Stimulated activated CD8-positive, alpha-beta memory T cell treated with anti-CD3 and anti-CD28 coated beads, Interleukin-7, amount 100 ng/mL, for 24 hours (primary cell): Measurements from ENCODE around the gene CCDC74A.
"Not testable (repeated sequence)": the region's sequence is repeated elsewhere in the genome, so short reads cannot be mapped to it uniquely, and the experiment has no call there.

Source experiments
- DNase-seq: peaks from one replicate; pipeline ENCODE4 v3.0.0-alpha.2; 2020; ENCODE audit warnings: low read depth

CCDC74A gene

DNA sequence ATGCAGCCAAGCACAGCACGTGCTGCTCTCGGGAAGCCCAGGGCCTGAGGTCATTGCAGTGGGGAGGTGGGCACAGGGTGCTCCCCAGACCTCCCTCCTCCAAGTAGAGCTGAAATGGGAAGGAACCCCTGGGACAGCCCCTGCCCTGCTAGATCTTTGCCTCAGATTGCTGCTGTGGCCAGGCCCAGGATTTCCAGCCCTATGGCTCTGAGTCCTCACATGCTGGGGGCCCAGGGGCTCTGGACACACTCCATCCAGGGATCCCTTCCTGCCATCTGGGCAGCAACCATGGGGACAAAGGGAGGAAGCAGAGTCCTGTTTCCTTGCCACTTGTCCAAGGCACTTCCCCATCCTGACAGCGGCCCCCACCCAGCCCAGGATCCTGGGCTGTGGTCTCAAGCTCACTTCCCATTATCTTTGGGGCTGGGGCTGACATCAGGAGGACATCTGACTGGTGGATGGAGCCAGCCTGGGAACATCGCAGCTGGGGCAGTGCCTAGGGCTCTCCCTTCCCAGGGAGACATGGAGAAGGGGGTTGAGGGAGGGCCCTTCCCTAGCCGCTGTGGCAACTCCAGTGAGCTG lies 2.3 kb downstream of the CCDC74A start:
- DNase-seq = not testable (repeated sequence)

DNA sequence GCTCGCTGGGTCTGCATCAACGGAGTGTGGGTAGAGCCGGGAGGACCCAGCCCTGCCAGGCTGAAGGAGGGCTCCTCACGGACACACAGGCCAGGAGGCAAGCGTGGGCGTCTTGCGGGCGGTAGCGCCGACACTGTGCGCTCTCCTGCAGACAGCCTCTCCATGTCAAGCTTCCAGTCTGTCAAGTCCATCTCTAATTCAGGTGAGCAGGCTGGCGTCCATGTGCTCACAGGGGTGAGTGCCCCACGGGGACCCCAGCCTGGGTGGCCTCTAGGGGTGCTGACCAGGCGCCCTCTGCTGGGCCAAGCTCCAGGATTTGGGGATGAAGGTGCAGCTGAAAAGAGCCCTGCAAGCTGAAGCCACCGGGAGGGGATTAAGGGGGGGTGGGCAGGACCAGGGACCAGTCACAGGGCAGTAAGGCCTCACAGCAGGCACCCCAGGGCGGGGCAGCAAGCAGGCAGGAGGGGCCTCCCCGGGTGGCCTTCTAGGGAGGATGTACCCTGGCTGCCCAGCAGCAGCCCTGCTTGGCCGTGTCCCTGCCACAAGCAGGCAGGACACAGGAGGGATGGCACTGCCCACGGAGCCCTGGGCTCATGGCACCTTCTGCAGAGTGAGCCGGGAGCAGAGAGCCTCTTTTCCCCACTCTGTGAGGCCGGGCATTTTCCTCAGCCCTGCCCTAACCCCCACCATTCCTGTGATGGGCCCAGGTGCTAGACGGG lies 3.1 kb downstream of the CCDC74A start:
- not testable (repeated sequence) for DNase-seq

DNA sequence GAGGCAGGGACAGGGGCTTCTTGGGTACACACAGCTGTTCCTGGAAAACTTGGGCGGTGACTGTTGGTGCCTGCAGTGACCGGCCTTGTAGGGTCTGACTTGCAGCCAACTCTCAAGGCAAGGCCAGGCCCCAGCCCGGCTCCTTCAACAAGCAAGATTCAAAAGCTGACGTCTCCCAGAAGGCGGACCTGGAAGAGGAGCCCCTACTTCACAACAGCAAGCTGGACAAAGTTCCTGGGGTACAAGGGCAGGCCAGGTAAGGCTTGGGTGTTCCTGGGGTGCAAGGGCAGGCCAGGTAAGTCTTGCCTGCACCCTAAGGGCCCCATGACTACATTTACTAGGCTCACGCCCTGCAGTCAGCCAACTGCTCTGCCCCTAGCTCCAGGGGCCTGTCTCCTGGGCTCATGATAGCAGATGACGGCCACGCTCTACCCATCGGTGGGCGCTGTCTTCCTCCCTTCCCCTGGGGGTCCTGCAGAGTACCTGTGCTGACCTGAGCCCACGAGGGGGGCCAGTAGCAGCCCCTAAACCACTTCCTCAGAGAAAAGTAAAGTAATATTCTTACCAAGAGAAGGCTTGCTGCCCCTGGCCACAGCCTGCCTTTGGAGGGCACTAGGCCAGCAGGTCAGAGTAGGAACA lies 4.0 kb downstream of the CCDC74A start:
- not testable (repeated sequence) for DNase-seq

DNA sequence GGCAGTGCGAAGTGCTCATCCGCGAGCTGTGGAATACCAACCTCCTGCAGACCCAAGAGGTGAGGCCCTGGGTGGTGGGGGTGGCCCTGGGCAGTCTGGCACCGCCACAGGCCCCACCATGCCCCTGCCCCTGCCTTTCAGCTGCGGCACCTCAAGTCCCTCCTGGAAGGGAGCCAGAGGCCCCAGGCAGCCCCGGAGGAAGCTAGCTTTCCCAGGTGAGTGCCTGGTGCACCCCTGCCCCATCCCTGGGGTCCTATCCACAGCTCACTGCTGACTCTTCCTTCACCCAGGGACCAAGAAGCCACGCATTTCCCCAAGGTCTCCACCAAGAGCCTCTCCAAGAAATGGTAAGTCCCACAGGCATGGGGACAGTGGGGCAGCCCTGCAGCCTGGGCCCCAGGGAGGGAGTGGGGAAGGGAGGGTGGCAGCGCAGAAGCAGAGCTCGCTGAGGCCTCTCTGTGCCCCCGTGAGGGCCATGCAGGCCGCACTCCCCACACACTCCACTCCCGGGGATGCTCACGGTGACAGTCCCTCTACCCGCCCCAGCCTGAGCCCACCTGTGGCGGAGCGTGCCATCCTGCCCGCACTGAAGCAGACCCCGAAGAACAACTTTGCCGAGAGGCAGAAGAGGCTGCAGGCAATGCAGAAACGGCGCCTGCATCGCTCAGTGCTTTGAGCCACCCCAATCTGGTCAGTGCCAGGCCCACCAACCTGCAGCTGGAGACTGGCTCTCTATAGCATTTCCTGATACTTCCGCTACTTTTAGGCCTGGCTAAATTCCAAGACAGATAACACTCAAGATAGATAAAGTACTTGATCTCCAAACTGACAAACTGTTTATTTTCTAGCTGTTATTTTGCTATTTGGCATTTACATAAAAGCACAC lies 5.3 kb downstream of the CCDC74A start:
- not testable (repeated sequence) for DNase-seq

DNA sequence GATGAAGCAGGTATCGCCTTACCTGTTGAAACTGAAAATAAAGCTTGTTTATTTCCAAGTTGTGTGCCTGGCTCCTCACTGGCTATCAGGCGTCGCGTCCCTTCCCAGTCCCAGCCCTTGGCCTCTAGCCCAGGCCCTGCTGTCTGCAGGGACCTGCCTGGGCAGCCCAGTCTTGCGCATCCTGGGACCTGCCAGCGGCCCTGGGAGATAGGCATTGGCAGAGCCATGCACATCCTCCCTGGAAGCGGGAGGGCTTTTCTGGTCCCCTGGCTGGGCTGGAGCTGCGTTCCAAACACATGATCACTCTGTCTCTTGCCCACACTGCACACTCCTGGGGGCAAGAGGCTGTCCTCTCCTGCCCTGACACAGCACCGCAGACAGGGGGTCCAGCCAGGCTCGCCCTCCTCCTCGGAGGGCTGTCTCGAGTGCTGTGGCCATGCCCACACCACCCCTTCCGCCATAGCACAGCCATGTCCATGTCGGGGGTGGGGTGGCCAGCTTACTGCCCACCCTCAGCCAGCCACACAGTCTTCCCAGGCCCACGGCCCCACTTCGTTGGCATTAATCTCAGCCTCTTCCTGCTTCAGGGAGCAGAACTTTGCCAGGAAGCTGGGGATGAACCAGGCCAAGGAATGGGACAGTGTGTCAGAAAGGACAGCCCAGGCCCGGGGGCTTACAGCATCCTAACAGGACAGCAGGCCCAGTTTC lies 6.1 kb downstream of the CCDC74A start:
- DNase-seq = not testable (repeated sequence)

DNA sequence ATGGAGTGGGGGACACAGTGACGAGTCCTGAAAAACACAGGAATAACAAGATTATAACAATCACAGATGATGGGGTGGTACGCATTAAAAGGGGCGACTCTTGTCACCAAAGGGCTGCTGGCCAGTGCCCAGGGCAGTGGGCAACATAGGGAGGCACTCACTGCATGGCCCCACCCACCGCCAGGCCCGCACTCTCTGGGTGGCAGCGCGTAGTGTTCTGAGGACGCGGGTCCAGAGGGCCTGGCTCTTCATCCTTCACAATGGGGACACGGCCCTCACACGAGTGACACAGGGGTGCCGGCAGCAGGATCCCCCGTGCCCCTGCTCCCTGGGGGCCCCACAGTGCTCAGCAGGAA lies 6.6 kb downstream of the CCDC74A start:
- DNase-seq = not testable (repeated sequence)

DNA sequence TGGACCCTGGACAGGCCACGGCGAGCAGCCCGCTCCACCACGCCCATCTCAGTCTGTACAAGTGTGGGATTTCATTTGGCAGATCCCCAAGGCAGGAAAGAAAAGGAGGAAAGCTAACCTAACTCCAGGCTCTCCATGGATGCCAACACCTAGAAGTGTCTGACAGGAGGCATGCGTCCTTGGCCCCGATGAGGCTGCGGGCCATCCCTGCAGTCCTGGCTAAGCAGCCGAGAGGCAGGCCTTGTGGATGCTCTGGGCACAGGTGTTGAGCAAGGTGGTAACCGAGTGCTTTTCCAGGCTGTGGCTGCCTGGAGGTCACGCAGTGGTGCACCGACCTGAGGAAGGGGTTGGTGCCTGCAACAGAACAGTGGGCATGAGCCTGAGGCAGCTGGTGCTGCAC lies 7.3 kb downstream of the CCDC74A start:
- not testable (repeated sequence) for DNase-seq

DNA sequence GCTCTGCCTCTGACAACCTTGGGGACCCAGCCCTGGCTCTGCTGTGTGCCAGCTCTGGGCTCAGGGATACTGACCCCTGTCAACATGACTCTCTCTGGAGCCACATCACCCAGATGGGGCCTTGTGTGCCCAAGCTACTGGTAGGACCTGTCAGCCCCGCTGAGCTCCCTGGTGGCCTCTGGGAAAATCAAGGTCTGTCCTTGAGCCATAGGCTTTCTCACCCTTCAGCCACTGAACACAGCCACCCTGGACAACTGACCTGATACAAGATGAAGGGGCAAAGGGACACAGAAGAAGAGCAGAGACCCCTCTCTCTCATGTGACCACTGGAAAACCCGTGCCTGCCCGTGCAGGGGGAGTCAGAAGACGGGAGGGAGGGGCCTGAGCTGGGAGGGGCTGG lies 7.8 kb downstream of the CCDC74A start:
- no peak for DNase-seq

DNA sequence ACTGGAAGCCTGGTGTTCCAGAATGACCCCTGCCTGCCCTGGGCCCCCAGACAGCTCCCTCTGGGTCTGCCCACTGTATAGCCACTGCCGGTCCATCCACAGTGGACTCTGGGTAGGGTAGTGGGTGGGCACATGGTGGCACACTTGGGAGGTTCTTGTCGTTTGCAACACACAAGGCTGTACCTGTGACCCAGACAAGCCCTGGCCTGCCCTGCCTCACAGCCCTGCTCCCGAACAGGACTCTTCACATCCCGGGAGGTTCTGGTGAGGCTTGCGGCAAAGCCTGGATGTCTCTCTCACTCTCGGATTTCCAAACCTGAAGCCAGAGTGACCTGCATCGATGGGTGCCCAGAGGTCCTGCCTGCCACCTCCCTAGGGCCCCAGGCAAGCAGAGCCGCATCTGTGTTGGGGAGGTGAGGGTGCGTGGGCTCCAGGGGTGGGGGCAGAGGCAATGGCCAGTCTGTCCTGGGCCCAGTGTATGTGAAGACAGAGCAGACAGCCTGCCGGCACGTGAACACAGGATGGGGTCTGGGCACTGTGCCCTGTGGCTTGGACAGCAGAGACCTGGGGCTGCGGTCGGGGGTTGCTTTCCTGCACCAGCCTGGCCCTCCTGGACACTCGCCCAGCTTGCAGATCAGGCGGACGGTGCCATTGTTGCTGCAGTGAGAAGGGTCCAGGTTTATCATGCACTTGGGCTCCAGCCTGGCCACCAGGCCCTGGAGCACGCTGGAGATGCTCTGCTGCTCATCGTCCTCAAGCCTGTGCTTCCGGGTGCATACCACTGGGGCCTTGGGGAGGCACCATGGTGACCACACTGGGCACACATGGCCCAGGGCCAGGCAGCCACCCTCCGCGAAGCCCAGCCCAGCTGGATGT lies 8.5 kb downstream of the CCDC74A start:
- not testable (repeated sequence) for DNase-seq

DNA sequence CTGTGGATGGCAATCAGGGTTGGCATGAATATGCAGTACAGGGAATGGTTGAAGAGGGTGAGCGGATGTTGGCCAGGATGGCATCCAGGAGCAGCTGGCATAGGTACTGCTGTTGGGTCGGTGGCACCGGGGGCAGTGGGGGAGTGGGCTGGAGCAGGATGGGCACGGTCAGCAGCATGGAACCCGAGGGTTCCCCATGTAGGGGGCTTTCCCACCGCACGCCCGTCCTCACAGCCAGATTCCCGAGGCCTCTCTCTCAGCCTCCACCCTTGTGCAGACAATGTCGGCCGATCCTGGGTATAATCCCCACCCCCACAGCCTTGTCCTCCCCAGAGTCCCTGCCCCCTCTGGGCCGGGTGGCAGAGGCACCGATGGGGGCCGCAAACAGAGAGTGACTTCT lies 9.2 kb downstream of the CCDC74A start:
- not testable (repeated sequence) for DNase-seq

DNA sequence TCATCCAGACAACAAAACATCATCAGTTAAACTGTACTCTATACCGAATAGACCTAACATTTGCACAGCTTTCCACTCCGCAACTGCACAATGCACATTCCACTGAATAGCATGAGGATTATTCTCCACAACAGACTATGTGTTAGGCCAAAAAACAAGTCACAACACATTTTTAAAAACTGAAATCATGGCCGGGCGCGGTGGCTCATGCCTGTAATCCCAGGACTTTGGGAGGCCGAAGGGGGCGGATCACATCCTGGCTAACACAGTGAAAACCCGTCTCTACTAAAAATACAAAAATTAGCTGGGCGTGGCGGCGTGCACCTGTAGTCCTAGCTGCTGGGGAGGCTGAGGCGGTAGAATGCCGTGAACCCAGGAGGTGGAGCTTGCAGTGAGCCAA lies 11.2 kb downstream of the CCDC74A start:
- DNase-seq = not testable (repeated sequence)

DNA sequence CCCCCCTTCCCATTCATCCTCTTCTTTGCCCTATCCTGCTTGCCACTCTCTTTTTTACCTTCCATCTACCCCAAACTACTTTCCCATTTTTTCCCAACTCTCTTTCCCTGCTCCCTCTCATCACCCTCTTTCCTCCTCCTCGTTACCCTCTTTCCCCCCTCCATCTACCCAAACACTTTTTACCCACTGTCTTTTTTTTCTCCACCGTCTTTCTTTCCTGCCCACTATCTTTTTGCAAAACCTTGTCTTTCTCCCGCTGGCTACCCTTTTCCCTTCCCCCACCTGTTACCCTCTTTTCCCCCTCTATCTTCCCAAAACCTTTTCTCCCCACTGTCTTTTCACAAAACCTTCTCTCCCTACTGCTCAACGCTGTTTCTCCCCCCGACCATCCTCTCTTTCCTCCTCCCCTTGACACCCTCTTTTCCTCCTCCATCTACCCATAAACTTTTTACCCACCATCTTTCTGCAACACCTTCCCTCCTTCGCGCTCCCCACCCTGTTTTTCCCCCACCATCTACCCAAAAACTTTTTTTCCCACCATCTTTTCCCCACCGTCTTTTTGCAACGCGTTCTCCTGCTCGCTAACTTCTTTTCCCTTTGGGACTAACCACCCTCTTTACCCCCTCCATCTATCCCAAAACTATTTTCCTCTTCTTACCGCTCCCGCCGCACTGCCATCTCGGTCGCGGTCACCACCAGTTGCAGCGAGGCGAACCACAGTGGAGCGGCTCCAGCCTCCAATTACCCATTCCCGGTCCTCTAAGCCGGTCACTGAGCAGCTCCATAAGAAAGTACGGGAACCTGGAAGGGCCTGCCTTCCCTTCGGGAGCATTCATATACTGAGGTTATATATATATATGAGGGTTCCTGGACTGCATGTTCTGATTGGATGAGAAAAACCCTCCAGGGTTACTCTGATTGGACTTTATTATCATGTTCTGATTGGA lies 15.0 kb downstream of the CCDC74A start:
- no peak for DNase-seq

DNA sequence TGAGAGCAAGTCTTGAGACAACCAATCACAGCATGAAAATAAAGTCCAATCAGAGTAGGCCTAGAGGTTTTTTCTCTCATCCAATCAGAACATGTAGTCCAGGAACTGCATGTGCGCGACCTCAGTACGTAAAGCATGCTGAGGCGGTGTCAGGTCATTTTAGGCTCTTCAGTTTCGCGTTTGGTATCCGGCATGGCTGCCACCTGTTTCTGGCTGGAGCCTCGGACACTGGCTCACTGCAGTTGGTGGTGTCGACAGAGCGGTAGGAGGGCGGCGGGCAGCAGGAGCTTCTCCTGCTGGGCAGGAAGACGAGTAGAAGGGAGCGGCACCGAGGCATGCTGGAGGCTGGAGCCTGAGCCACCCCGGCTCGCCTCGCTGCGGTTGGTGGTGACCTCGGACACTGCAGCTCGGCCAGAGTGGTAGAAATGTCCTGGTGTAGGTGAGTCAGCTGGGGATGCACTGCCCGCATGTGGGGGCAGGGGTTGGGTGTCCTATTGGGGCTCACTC lies 15.8 kb downstream of the CCDC74A start:
- DNase-seq = no peak

DNA sequence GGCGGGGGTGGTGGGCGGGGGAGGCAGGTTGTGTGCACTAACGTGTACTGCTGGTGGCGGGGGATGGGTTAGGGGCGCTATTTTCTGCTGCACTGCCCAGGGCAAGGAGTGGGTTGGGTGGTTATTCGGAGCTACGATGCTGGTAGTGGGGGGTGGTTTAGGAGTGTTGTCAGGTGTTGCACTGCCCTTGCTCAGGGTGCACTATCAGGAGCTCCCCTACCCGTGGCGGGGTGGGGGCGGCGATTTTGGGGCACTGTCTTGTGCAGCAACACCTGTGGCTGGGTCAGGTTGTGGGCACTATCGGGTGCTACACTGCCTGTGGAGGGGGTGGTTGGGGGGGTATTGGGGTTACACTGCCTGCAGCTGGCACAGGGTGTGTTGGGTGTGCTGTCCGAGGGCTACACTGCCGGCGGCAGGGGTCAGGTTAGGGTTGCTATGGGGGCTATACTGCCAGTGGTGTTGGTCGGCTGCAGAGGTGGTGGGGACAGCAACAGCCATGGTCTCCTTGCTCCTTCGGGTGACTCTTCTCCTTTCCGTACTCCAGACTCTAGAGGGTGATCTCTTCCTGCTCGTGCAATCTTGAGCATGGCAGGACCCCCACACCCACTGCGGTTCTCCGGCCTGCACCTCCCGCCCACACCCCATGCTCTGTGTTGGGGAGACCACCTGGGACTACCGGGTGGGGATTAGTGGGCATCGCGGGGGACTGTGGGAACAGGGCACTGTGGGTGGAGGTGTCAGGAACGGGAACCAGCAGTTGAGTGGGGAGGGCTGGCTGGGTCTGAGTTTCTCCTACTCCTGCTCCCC lies 16.5 kb downstream of the CCDC74A start:
- not testable (repeated sequence) for DNase-seq

DNA sequence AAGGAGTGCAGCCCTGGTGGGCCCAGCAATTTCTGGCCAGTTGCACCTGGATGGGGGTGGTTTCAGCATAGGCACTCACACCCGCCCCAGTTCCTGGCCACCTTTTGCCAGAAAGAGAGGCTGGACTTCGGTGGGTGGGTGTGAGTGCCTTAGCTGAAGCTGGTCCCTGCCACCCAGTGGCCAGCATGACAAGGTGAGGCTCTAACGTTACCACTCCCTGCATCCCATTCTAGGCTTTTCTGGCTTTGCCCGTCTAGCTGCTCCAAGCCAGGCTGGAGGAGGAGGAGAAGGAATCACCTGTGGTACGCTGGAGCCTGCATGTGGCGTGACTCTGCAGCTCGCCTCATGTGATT lies 17.1 kb downstream of the CCDC74A start:
- DNase-seq = not testable (repeated sequence)

DNA sequence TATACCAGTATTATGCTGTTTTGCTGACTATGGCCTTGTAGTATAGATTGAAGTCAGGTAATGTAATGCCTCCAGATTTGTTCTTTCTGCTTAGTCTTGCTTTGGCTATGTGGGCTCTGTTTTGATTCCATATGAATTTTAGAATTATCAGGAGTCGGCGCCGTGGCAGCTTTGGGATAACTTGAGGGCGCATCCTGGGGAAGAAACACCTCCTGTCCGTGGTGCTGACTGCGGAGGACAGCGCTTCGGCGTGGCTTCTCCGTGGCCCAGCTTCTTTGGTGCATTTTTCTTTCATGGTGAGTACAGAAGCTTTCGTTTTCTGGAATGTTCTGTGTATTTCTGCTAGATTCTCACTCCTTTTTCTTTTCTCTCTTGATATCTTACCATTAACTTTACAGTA lies 25.2 kb downstream of the CCDC74A start:
- no peak for DNase-seq

DNA sequence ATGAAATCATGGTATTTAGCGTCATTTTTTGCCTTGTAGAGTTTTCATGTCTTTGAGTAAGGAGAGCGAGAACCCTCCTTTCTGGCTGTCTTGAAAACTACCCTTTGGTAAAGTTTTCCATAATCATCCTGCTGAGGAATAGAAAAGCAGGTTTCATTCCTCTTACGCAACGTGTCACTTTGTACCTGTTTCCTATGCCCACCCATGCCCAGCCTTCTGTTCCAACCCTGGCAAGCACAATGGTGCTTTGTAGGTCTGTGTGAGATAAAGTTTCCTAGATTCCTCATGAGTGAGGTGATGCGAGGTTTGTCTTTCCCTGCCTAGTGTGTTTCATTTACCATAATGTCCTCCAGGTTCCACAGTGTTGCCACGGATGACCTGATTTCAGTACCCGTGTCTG lies 29.3 kb downstream of the CCDC74A start:
- DNase-seq = no peak

DNA sequence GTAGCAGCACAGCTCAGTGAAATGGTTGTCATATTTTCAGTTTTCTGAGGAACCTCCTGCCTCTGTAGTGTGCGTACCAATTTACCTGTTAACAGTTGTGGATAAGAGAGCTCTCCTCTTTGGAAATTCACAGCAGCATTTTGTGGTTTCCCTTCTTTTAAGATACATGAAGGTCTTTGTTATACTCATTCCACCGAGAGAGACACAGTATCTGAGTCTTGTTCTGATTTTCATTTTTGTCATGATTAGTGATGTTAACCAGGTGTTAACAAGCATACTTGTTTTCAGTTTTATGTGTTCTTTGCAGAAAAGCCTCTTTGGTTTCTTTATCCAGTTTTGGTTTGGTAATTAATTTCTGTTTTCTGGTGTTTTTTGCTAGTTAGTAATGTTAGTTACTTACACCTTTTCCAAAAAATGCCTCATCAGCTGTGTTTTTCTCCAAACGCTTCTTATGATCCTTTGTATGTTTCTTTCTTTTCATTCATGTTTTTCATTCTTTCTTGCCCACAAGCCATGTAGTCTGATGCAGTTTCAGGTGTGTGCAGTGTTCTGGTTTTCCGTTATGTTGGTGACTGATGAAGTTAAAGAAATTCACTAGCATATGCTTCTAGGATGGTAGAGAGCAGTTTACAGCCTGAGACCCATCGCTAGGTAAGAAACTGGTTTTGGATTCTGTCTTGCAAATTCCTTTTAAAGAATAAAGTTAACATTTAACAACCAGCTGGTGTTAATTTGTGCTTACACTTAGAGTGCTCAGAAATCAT lies 30.1 kb downstream of the CCDC74A start:
- DNase-seq = no peak
